ENCODE measurements around the gene FAM20C.
"Not testable (repeated sequence)": the region's sequence is repeated elsewhere in the genome, so short reads cannot be mapped to it uniquely, and the experiment has no call there.

FAM20C gene

DNA sequence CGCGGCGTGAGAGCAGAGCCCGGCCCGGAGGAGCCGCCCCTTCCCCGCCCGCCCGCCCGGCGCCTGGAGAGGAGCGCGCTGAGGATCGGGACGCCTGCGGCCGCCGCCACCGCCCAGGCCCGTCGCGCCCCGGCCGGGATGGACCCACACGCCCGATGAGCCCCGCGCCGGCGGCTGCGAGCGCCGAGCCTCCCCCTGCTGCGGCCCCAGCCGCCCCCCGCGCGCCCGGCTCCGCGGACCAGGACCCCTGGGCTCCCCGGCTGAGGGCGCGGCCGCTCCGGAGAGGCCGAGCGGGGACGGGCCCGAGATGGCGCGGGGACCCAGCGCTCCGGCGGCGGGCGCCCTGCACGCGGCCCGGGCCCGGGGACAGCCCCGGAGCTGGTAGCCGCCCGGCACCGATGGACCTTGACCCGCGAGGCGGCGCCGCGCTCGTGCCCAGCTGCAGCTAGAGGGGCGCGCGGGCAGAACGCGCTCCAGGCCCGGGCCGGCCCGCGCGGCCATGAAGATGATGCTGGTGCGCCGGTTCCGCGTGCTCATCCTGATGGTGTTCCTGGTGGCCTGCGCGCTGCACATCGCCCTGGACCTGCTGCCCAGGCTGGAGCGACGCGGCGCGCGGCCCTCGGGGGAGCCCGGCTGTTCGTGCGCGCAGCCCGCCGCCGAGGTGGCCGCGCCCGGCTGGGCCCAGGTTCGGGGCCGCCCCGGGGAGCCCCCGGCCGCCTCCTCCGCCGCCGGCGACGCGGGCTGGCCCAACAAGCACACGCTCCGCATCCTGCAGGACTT lies 520 bp downstream of the FAM20C start:
- no peak for DNase-seq (ENCODE audit: low read depth)

DNA sequence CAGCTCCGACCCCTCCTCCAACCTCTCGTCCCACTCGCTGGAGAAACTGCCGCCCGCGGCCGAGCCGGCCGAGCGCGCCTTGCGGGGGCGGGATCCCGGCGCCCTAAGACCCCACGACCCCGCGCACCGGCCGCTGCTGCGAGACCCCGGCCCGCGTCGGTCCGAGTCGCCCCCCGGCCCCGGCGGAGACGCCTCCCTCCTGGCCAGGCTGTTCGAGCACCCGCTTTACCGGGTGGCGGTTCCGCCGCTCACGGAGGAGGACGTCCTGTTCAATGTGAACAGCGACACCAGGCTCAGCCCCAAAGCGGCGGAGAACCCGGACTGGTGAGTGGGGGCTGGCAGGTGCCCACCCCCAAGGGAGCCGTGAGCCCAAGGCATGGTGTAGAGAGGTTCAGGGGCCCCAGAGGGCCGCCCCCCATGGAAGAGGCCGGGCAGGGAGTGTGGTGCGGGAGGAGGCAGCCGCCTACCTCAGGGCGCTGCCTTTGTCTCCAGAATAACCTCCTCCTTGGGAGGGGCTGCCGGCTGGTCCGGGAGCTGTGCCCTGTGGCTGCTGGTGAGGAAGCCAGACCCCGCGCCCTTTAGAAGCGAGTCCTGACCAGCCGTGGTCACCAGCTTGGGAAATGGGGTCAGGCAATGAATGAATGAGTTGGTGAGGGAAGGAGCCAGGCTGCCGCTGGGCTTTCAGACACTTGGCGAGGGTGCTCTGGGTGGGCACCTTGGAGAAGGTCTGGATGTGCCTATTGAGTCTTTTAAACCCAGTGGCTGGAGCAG lies 1.3 kb downstream of the FAM20C start:
- DNase-seq (ENCODE audit: low read depth) = no peak

DNA sequence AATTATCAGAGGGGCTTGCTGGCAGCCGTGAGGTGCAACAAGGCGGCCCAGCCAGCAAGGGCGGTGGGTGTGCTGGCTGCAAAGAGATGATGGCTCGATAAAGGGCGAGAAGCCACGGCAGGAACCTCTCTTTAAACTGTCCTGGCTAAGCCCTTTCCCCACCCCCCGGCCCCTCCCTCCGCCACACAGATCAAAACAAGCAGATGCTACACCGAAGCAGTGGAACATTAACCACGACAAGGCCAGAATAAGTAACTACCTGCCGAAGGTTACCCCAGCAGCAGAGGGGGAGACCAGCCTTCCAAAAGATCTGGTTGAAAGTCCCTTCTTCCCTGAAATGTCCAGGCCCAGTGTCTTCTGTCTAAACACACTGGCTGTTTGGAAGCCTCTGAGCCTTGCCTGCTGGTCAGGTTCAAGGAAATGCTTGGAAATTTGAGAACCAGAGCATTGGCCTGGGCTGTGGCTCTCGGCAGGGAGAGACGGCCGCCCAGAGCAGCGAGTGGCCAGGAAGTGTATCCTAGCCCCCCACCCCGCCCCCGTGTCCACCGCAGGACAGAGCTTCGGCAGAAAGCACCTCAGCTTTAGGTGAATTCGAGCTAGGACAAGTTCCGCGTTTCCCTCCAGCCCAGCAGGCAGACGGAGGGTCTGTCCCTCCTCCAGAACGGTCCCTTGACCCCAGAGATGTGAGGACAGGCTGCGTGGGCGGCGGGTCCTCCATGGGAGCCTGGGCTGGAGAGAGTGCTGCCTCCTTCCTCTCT lies 2.1 kb downstream of the FAM20C start:
- DNase-seq (ENCODE audit: low read depth) = no peak

DNA sequence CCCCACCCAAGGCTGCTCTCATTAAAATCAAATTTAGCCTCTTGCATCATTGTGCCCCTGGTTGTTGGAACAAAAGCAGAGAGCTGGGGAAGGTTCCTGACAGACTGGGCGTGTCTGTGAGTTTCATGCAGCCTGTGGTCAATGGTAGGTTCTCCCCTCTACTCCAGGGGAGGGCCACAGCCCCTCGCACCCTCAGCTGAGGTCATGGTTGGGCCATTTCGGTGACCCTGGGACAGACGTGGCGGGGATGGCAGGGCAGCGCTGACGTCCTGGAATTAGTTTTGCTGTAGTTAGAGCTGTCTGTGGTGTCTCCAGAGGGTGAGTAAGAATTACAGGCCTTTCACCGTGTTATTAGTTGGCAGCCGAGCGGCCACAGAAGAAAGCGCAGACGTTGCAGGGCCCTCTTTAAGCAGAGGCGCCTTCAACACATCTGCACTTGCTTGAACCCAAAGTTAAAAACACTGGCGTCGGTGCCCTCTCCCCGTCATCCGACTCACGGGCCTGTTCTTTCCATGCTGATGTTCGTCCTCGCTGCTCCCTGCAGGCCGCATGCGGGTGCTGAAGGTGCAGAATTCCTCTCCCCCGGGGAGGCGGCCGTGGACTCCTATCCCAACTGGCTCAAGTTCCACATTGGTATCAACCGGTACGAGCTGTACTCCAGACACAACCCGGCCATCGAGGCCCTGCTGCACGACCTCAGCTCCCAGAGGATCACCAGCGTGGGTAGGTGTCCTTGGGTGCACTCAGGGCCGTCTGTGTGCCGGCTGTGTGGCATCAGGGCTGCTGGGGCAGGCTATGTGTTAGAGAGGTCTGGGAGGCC lies 2.8 kb downstream of the FAM20C start:
- no peak for DNase-seq (ENCODE audit: low read depth)

DNA sequence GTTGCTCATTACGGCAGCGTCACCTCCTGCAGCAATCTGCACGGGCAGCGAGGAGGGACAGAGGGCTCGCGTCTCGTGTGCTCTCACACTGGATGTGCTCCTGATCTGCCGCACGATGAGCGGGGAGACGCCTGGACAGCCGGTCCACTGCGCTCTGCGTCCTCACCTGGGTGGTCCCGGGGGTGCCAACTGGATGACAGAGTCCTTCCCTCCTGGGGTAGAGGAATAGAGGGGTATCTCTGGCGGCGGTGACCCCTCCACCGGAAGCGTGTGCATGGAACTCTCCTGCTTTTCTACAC lies 3.4 kb downstream of the FAM20C start:
- no peak for DNase-seq (ENCODE audit: low read depth)

DNA sequence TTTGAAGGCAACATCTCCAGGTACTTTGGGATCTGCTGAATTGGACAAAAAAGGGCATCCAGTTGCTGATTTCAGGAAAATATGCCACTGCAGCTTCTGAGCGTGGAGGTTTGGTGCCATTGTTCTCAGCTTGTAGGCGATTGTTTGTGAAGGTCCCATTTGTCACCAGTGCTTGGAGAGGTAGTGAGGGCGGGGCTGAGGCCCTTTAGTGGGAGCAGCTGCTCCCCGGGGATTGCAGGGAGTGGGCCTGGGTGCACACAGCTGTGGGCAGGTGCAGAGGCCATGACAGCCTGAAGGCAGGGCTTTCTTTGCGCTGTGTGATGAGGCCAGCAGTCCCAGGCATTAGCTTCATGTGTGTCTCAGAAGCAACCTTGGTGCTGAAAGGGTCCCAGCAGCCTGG lies 3.9 kb downstream of the FAM20C start:
- no peak for DNase-seq (ENCODE audit: low read depth)

DNA sequence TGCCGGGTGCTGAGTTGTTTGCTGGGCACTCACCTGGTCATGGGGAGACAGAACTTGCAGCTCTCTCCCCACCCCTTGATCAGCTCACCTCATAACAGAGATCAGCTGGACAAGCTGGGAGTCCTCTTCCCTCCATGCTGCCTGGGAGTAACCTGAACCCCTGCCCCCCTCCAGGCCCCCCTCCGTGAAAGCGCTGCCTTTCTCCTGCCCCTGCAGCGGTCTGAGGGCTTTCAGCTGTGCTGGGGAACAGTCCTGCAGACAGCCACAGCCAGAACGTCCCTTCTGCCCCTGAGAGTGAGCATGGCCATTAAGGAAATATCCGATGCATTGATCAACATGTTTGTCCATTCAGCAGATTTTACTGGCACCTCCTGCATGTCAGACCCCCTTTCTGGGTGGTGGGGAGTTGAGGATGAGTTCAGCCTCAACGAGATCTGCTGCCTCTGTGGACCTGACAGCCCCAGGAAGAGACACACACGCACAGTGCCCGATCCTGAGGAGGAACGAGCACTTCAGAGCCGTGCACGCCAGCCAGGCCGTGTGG lies 4.5 kb downstream of the FAM20C start:
- DNase-seq (ENCODE audit: low read depth) = no peak

DNA sequence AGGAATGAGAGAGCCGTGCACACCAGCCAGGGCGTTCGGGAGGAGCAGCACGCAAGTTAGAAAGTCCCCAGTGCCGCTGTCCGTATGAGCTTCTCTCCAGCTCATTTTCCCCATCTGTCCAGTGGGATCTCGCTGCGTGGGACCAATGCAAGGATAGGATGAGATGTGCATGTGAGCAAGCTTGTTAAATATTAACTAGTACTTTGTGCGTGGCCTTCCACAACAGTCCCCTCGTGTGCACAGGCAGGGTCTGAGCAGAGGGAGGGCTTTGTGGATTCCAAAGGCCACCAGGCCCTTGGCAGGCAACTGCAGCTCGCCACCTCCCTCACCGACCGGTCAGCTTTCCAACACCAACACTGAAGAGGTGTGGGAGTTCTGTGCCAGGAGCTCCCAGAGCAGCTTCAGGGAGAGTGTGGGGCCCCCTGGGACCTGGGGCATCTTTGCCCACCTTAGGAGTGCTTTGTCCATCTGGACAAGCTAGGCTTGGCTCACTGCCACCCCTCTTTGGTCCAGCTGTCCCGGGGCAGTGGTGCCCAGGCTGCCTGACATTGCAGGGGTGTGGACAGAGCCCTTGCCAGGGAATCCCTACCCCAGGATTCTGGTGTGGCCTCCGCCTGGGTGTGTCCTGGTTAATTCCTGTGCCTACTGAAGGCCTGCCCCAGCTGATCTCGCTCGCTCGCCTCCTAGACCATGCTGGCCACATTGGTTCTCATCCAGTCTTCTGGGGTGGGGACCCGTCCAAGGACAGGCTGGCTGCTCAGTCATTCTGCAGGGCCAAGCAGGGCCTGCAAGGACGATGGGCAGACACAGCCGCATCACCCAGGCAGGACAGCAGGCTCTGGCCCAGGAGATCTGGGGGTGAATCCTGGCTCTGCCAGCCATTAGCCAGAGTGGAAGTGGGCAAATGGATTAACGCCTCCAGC lies 5.3 kb downstream of the FAM20C start:
- no peak for DNase-seq (ENCODE audit: low read depth)

DNA sequence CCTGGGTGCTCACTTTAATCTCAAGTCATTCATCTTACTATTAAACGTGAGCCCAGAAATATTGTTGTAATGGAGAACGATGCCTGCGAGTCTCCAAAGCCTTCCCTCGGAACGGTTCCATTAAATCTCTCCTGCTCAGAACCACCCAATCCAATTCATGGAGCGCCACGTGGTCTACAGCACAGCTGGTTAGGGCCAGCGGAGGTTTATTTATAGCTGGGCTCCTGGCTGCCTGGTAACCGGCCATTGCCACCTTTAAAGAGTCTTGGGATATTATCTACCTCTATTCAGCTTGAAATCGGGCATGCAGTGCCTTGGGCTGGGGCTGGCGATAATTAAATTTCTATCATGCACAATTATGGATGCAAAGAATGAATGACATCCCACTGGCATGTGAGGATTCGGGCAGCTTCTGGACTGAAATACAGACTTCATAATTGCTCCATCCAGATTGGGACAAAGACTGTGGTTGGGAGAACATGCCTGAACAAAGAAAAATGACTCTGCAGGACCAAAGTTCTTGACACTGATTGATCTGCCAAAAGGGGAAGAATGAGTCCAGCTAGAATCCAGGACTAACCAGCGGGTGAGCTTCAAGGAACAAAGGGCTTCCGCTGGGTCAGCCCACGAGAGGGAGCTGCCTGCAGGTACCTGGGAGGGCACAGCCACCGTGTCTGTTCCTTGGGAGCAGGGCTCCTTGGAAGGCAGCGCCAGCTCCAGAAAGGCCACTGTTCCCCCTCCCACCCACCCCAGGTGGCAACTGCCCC lies 7.3 kb downstream of the FAM20C start:
- DNase-seq (ENCODE audit: low read depth) = no peak

DNA sequence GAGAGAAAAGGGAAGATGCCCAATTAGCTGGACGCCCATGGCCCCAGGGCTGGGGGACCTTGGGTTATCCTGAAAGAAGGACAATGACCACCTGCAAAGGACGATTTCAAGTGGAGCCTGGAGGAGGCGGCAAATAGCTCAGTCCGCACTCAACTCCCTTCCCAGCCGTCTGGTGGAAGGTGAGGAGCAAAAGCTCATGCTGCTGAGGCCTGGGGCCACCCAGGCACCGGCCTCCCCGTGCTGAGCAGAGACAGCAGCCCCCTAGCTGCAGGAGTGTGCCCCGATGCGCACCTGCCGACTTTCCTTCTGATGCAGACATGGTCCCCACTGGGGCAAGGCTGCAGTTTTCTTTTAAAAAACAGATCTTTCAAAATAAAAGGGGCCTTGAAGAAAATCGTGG lies 7.9 kb downstream of the FAM20C start:
- no peak for DNase-seq (ENCODE audit: low read depth)

DNA sequence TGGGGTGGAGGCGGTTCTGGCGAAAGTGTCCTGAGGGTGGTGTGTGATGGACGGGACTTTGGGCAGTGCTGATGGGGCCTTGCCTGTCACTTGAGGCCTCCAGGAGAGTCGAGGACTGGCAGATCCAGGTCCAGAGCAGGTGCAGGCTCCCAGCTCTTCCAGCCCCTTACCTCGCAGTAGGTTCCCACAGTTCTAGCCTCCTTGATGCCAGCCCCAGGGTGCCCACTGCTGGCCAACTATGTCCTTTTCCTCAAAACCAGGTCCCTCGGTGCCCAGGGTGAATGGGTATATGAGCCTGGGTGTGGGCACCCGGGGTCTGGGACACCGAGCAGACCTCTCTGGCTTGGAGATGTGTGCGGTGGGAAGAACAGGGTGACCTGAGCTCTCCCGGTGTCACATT lies 8.3 kb downstream of the FAM20C start:
- no peak for DNase-seq (ENCODE audit: low read depth)

DNA sequence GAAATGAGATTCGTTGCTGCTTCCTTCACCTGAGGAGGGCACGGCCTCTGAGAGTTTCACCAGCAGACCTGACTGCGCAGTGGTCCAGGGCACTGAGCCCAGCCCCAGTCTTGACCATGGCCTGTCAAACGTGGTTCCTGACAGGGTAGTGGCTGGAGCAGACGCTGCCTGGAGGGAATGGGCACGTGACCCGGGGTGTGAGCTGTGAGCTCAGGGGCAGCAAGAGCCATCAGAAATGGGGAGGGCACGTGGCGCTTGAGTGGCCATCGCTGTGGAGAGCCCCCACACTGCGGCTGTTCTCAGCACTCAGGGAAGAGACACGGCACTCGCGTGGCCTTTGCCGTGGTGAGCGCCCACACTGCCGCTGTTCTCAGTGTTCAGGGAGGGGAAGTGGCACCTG lies 12.0 kb downstream of the FAM20C start:
- no peak for DNase-seq (ENCODE audit: low read depth)

DNA sequence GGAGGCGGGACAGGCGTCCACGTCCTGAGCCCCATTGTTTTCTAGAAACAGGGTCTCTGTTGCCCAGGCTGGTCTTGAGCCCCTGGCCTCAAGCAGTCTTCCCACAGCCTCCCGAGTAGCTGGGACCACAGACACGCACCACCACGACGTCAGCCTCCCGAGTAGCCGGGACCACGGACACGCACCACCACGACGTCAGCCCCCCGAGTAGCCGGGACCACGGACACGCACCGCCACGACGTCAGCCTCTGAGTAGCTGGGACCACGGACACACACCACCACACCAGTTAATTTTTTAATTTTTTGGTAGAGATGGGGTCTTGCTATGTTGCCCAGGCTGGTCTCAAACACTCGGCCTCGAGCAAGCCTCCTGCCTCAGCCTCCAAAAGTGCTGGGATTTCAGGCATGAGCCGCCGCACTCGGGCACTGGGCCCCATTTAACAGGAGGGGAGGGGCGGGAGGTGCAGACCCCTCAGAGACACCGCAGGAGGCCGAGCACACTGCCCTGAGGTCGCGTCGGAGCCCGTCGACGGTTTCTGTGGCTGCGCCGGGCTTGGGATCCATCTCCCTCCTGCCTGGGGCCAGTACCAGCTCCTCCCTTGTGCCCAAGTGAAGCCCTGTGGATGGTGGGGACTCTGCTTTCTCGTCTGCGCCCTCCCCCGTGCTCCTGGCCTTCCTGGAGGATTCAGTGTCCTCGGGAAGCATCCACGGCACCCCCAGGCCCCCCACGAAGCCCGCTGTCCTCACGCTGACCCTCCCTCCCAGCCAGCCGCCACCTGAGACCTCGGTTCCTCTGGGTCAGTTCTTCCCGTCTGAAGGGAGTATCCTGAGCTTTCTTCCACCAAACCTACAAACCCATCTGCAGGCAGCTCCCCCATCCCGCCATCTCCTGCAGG lies 13.0 kb downstream of the FAM20C start:
- no peak for DNase-seq (ENCODE audit: low read depth)

DNA sequence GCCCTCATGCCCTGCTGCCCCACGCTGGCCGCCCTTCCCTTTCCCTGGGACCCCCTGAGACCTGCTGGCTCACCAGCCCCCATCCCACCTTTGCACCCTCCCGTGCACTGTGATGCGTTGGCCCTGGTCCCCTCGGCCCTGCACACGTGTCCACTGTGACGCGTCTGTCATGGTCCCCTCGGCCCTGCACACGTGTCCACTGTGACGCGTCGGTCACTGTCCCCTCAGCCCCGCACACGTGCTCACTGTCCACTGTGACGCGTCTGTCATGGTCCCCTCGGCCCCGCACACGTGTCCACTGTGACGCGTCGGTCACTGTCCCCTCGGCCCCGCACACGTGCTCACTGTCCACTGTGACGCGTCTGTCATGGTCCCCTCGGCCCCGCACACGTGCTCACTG lies 14.0 kb downstream of the FAM20C start:
- not testable (repeated sequence) for DNase-seq (ENCODE audit: low read depth)

DNA sequence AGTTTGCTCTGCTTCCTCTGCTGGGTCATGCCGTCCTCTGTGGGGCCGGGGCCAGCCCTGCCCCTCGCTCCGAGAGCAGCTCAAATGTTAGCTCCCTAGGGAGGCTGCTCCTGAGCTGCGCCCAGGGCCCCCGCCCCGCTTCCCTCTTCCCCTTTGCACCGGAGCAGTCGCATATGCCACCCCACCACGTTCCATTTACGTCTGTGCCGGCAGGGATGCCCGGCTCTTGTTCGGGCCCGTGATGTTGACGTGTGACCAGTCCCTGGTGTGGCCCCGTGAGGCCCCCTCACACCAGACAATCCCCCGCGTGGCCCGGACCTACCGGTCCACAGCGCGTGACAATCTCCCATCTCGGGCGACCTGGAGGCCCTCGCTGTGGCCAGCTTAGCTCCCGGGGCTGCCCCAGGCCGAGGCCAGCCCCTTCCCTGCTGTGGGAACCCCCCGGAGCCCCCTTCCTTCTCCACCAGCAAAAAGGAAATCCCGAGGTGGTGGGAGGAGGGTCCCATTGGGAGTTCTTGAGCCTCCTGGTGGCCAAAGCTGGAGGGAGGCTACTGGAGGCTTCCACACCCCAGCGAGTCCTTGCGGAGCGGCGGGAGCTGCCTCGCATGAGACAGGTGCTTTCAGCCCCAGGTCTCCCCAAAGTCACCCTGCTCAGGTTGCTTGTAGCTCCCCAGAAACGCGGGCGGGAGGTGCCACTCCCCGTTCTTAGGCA lies 15.2 kb downstream of the FAM20C start:
- DNase-seq (ENCODE audit: low read depth) = no peak

DNA sequence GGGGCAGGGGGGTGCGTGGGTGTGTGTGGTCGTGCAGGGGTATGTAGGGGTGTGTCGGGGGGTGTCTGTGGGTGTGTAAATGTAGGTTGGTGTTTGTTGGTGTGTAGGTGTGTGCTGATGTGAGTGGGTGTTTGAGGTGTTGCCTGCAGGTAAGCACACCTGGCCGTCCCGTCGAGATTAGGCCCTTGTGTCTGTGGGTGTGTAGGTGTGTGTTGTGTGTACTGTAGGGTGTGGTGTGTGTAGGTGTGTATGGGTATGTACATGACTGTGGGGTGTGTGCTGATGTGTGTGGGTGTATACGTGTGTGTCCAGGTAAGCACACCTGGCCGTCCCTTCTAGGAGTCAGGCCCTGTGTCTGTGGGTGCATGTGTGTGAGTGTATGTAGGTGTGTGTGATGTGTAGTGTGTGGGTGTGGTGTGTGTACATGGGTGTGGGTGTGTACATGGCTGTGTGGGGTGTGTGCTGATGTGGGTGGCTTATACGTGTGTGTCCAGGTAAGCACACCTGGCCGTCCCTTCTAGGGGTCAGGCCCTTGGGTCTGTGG lies 15.8 kb downstream of the FAM20C start:
- no peak for DNase-seq (ENCODE audit: low read depth)

DNA sequence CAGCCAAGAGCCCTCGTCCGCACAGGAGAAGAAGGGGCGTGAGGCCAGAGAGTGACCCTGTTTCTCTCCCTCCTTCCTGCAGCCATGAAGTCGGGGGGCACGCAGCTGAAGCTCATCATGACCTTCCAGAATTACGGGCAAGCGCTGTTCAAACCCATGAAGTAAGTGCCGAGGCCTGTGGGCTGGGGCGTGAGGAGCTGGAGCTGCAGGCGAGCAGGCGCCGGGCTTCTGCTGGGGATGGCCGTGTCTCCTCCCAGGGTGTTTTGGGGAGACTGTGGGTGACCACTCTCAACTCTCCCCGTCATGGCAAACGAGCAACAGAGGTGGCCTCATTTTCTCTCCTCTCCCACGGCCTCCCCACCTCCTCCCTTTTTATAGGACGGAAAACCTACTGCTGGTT lies 16.4 kb downstream of the FAM20C start:
- no peak for DNase-seq (ENCODE audit: low read depth)

DNA sequence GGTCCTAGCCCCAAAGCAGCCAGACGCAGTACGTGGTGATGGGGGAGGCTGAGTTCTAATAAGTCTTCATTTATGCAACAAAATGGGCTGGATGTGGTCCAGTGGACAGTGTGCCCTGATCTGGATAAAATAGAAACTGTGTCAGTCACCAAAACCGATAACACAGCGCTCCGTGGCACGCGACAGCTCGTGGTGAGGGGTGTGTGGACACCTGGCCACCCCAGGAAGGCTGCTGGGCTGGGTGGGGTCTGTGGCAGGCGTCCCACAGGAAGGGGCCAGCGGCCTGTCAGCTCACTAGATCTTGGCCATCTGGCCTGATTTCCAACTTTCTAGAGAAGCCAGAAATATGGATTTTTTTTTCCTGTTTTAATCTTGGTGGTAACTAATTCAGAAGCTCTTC lies 17.0 kb downstream of the FAM20C start:
- DNase-seq (ENCODE audit: low read depth) = no peak
